ENCODE results near the gene MCUR1. TPM values are rescaled to one million over a fixed set of nuclear protein-coding genes. Genes with fewer than 3 reads are reported as not detected.

Gene MCUR1
- polyA plus RNA-seq, 3 donors = 2.4 to 7.8 (median 5.2) TPM

DNA sequence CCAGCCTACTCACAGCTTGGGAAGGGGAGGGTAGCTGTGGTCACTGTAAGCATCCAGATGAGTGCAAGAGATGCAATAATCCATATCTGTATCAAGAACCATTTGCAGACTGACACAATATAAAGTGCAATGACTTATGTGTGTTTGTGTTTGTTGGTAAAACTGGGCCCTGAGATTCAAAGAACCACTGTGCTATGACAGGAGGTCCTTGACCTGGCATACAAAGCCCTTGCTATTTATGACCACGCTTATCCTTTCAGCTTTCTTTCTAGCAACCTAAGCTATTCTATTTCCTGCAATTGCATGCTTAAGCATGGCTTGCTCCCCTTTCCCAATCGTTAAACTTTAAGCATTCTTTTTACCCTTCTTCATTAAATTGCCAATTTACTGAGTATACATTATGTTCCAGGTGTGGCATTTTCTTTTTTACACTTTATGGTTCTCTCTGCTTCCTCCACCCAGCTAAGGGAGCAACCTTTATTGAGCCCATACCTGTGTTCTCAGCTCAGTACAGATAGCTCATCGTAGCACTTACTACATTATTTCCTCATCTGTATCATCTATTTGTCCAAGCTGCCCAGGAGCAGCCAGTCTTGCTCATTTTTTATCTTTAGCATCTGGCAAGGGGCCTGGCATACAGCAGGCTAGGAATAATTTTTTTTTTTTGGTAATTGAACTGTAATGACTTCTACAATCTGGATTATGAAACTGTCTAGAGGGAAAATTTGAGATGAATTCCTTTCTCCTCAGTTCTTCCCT, 3.5 kb downstream of the MCUR1 start:
- H3K27ac ChIP-seq (ENCODE audit: low read depth in 1 of 2, low read length in 2 of 2) = no peak overlapping the region
- no peak for DNase-seq
- peaks cover 14 to 22% of the 10 kb centered on the region in 2 donors for H3K36me3 Mint-ChIP-seq
- intact Hi-C loops (cut with micrococcal nuclease) = no loop called here
- H3K4me2 ChIP-seq (replicated peaks; ENCODE audit: extremely low read depth, low read length, poor library complexity, severe bottlenecking) = no peak overlapping the region
- peaks cover 16 to 35% of the 10 kb centered on the region in 2 donors for H3K4me1 ChIP-seq (ENCODE audit: control insufficient read depth in 1 of 2, insufficient read depth in 2 of 2, low read length in 2 of 2)
- H3K36me3 ChIP-seq (replicated peaks in 1 of 2; ENCODE audit: control insufficient read depth in 1 of 2, insufficient read depth in 2 of 2, low read length in 2 of 2) = peaks cover 0 to 11% of the 10 kb centered on the region in 2 donors
- H3K9me3 ChIP-seq (replicated peaks in 1 of 2; ENCODE audit: control insufficient read depth in 1 of 2, insufficient read depth in 1 of 2, low read length in 2 of 2) = no peaks in the 10 kb centered on the region
- peaks cover 44% of the 10 kb centered on the region for H3K79me2 ChIP-seq (ENCODE audit: insufficient read depth, low read length)
- 100% methylated on average over 2 of the region's 3 CpGs for WGBS (ENCODE audit: insufficient coverage)
- TF ChIP-seq CTCF (IDR thresholded peaks at IDR 0.05) = no peak
- peak overlapping the region in 5 of 7 donors; percentile 4 to 79 (median 74) for H3K27ac Mint-ChIP-seq
- no peaks in the 10 kb centered on the region for H4K20me1 ChIP-seq (ENCODE audit: insufficient read depth, low read length)
- H3K27me3 Mint-ChIP-seq (ENCODE audit: low read depth in 3 of 3) = peaks cover 0 to 2% (median 0%) of the 10 kb centered on the region in 3 donors
- peaks cover 35% of the 10 kb centered on the region for H3K4me1 Mint-ChIP-seq
- H2AFZ ChIP-seq (ENCODE audit: insufficient read depth, low read depth, low read length, poor library complexity, severe bottlenecking) = no peak overlapping the region
- H3K27me3 ChIP-seq (ENCODE audit: control insufficient read depth in 2 of 2, insufficient read depth in 2 of 2, low read length in 2 of 2) = no peaks in the 10 kb centered on the region
- H3K9ac ChIP-seq (ENCODE audit: insufficient read depth, low read length, poor library complexity, severe bottlenecking) = no peak overlapping the region
- H3K4me3 ChIP-seq (replicated peaks in 1 of 3; ENCODE audit: low read depth in 2 of 3, low read length in 3 of 3) = no peak overlapping the region
- H3K9me3 Mint-ChIP-seq = no peaks in the 10 kb centered on the region
- H3K4me3 Mint-ChIP-seq = no peak overlapping the region

- no peaks in the 10 kb centered on the region for H3K9me3 ChIP-seq (replicated peaks in 1 of 2; ENCODE audit: control insufficient read depth in 1 of 2, insufficient read depth in 1 of 2, low read length in 2 of 2)
- H3K36me3 ChIP-seq (replicated peaks in 1 of 2; ENCODE audit: control insufficient read depth in 1 of 2, insufficient read depth in 2 of 2, low read length in 2 of 2) = peaks cover 0 to 25% of the 10 kb centered on the region in 2 donors
- H3K27me3 Mint-ChIP-seq (ENCODE audit: low read depth in 3 of 3) = peaks cover 0 to 2% (median 0%) of the 10 kb centered on the region in 3 donors
- peaks cover 28% of the 10 kb centered on the region for H3K4me1 Mint-ChIP-seq
- intact Hi-C loops (cut with micrococcal nuclease) = no loop called here
- no peaks in the 10 kb centered on the region for H3K27me3 ChIP-seq (ENCODE audit: control insufficient read depth in 2 of 2, insufficient read depth in 2 of 2, low read length in 2 of 2)
- no peak overlapping the region for H3K4me3 Mint-ChIP-seq
- H3K36me3 Mint-ChIP-seq = peaks cover 20 to 42% of the 10 kb centered on the region in 2 donors
- no peaks in the 10 kb centered on the region for H4K20me1 ChIP-seq (ENCODE audit: insufficient read depth, low read length)
- no peak for TF ChIP-seq CTCF (IDR thresholded peaks at IDR 0.05)
- H3K4me1 ChIP-seq (ENCODE audit: control insufficient read depth in 1 of 2, insufficient read depth in 2 of 2, low read length in 2 of 2) = peaks cover 10 to 26% of the 10 kb centered on the region in 2 donors
- H3K9me3 Mint-ChIP-seq = no peaks in the 10 kb centered on the region
- no peak overlapping the region for H3K9ac ChIP-seq (ENCODE audit: insufficient read depth, low read length, poor library complexity, severe bottlenecking)
- H3K4me2 ChIP-seq (replicated peaks; ENCODE audit: extremely low read depth, low read length, poor library complexity, severe bottlenecking) = no peak overlapping the region
- no peak overlapping the region for H3K4me3 ChIP-seq (replicated peaks in 1 of 3; ENCODE audit: low read depth in 2 of 3, low read length in 3 of 3)
- H2AFZ ChIP-seq (ENCODE audit: insufficient read depth, low read depth, low read length, poor library complexity, severe bottlenecking) = no peak overlapping the region
- no peak overlapping the region for H3K27ac Mint-ChIP-seq
- no peak overlapping the region for H3K27ac ChIP-seq (ENCODE audit: low read depth in 1 of 2, low read length in 2 of 2)
- peaks cover 43% of the 10 kb centered on the region for H3K79me2 ChIP-seq (ENCODE audit: insufficient read depth, low read length)
- no peak for DNase-seq
- WGBS (ENCODE audit: insufficient coverage) = 100% methylated on average over 4 of the region's 4 CpGs
These were observed 5.6 kb downstream of the MCUR1 start for GRCh38 chr6:13808801-13809200.

All from CD14-positive monocyte (primary cell).